Brain microvascular endothelial cell (primary cell): ENCODE results near the gene RCAN2.

Experiments
- DNase-seq: peaks from one replicate; pipeline ENCODE4 v3.0.0-alpha.2; 2020
- H3K27ac ChIP-seq: fragments of 250-450 bp; sonication (Bioruptor Pico); 2 replicates; pipeline ENCODE4 v1.5.1; 2020; ENCODE audit warnings: mild to moderate bottlenecking, moderate library complexity
- H3K27me3 ChIP-seq: fragments of 250-450 bp; sonication (Bioruptor Pico); replicated peaks from 2 replicates; pipeline ENCODE4 v1.5.1; 2020; ENCODE audit warnings: mild to moderate bottlenecking
- H3K36me3 ChIP-seq: fragments of 250-450 bp; sonication (Bioruptor Pico); replicated peaks from 2 replicates; pipeline ENCODE4 v1.5.1; 2020; ENCODE audit warnings: mild to moderate bottlenecking
- H3K4me3 ChIP-seq: 2 replicates; pipeline ENCODE4 v1.5.1; 2011; ENCODE audit warnings: low read depth, mild to moderate bottlenecking, control low read depth, low read length, moderate library complexity
- in situ Hi-C: cut with HindIII; loops from 2 replicates; pipeline ENCODE4 v1.10.0; 2017; ENCODE audit warnings: low sequenced_read_pairs, low pct_ligation_motif_present
- TF ChIP-seq, protein P1 (sequence below): IDR thresholded peaks from 2 replicates; pipeline ENCODE4 v1.5.1; 2011; ENCODE audit warnings: low read depth, mild to moderate bottlenecking, moderate library complexity, low read length, control low read depth, inconsistent platforms; ENCODE audit errors: missing control alignments

Gene RCAN2

DNA sequence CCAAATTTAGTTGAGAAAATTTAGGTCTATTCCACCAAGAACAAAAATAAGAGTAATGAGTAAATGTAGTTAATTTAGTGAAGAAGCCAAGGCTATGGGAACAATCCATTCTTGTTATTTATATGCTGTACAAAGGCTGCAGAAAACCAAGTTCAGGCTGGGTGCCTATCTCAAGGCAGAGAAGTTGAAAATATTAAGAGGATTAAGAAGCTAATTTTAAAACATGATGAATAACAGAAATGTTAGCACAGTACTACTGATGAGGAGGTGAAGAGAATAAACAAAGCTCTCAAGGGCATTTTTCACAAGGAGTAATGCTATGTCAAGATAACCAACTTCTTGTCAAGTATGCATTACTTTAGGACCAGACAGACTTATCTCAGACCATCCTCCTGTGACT, 68.6 kb downstream of the RCAN2 start:
- H3K27me3 ChIP-seq, result no peaks in the 10 kb centered on the region
- TF ChIP-seq, protein P1, sequence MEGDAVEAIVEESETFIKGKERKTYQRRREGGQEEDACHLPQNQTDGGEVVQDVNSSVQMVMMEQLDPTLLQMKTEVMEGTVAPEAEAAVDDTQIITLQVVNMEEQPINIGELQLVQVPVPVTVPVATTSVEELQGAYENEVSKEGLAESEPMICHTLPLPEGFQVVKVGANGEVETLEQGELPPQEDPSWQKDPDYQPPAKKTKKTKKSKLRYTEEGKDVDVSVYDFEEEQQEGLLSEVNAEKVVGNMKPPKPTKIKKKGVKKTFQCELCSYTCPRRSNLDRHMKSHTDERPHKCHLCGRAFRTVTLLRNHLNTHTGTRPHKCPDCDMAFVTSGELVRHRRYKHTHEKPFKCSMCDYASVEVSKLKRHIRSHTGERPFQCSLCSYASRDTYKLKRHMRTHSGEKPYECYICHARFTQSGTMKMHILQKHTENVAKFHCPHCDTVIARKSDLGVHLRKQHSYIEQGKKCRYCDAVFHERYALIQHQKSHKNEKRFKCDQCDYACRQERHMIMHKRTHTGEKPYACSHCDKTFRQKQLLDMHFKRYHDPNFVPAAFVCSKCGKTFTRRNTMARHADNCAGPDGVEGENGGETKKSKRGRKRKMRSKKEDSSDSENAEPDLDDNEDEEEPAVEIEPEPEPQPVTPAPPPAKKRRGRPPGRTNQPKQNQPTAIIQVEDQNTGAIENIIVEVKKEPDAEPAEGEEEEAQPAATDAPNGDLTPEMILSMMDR, result no peak
- no peaks in the 10 kb centered on the region for H3K36me3 ChIP-seq
- H3K27ac ChIP-seq, result no peak overlapping the region
- no peak overlapping the region for H3K4me3 ChIP-seq
- in situ Hi-C loops, result no loop called here
- no peak for DNase-seq

DNA sequence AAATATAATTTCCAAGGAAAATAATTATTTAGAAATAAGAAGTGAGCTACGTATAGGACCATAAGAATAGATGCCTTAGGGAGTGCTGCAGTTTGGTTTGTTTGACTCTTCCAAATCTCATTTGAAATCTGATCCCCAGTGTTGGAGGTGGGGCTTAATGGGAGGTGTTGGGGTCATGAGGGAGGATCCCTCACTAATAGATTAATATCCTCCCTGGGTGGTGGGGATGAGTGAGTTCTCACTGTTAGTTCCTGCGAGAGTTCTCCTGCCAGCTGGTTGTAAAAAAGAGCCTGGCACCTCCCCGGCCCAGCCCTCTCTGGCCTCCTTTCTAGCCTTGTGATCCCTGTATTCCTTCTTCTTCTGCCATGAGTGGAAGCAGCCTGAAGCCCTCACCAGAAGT, 69.3 kb downstream of the RCAN2 start:
- no peak for DNase-seq
- in situ Hi-C loops, result no loop called here
- TF ChIP-seq, protein P1, result no peak
- no peak overlapping the region for H3K4me3 ChIP-seq
- H3K27ac ChIP-seq, result no peak overlapping the region
- H3K36me3 ChIP-seq, result no peaks in the 10 kb centered on the region
- H3K27me3 ChIP-seq, result no peaks in the 10 kb centered on the region

DNA sequence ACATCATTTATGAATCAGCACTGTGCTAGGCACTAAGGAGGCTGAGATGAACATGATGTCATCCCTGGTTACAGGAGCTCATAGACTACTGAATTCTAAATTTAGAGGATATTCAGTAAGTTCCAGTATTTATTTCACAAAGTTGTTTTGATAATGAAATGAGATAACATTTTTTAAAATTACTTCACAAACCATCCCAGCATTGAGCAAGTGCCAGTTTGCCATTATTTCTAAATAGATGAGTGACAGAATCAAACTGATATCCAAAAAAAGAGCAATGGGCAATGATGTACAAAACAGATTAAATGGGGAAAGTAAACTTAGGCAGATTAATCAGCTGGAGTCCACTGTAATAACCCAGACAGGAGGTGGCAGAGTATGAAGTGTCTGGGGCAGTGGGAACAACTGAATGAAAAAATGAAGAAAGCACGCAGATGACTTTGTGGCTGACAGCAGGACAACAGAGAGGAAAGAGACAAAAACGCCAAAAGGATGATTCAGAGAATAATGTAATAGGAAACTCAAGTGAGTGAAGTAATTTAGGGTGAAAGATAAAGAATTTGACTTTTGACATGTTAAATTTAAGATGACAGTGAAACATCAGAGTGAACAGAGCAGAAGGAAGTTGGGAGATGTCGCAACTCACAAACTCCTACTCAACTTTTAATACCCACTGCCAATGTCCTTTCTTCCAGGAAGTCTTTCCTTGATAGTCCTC, 70.2 kb downstream of the RCAN2 start:
- DNase-seq, result peak; percentile 42
- no peaks in the 10 kb centered on the region for H3K36me3 ChIP-seq
- TF ChIP-seq, protein P1, result peak; percentile 20
- H3K27ac ChIP-seq, result no peak overlapping the region
- in situ Hi-C loops, result no loop called here
- H3K4me3 ChIP-seq, result no peak overlapping the region
- H3K27me3 ChIP-seq, result no peaks in the 10 kb centered on the region

DNA sequence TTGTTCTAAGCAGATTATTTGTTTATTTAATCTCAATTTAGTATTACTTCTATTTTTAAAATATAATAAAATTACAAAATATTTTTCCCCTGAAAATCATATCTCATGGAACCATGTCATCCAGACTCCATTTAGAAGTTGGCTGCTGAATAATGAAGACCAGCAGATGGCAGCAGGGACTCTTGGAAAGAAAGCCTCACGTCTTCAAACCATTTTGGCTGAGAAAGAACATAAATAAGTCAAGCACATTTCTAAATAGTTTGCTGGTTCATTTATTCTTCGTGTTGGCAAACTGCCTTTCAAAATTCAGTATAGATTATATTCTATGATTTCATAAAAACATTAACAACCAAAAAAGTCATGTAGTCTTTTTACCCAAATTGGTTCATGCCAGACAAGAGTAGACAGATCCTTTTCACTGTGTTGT, 71.7 kb downstream of the RCAN2 start:
- in situ Hi-C loops, result no loop called here
- no peak overlapping the region for H3K4me3 ChIP-seq
- no peak overlapping the region for H3K27ac ChIP-seq
- DNase-seq, result peak; percentile 71
- no peaks in the 10 kb centered on the region for H3K27me3 ChIP-seq
- no peaks in the 10 kb centered on the region for H3K36me3 ChIP-seq
- TF ChIP-seq, protein P1, result peak; percentile 81

DNA sequence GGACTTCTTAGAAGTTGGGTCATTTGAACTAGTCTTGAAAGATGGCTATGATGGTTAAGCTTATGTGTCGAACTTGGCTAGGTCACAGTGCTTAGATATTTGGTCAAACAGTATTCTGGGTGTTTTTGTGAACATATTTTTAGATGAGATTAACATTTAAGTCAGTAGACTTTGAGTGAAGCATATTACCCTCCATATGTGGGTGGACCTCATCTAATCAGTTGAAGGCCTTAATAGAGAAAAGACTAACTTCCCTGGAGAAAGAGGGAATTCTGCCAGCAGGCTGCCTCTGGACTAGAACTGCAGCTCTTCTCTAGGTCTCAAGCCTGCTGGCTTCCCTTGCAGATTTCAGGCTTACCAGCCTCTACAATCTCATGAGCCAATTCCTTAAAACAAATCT, 76.9 kb downstream of the RCAN2 start:
- Histone ChIP-seq H3K27me3 (no peaks in the 10 kb centered on the region), H3K27ac (no peak overlapping the region), H3K4me3 (no peak overlapping the region), H3K36me3 (no peaks in the 10 kb centered on the region)
- in situ Hi-C loops, result no loop called here
- no peak for DNase-seq
- TF ChIP-seq, protein P1, result no peak

DNA sequence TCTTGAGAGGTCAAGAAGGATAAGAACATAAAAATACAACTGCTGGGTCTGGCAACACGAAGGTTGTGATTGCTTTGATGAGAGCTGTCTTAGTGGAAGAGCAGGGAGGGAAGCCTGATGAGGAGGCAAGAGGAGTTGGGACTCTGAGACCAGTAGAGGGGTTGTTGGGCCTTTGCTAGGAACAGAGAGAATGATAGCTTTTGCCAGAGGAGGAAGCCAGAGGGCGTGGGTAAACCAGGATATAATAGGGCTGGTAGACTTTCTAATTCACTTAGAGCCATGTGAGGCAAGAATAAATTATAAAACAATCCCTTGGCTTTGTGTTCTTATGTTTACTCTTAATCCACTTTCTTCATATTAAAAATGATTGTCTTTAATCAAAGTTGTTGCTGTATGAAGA, 78.6 kb downstream of the RCAN2 start:
- TF ChIP-seq, protein P1, result no peak
- no peaks in the 10 kb centered on the region for H3K27me3 ChIP-seq
- no peaks in the 10 kb centered on the region for H3K36me3 ChIP-seq
- in situ Hi-C loops, result no loop called here
- DNase-seq, result no peak
- H3K27ac ChIP-seq, result no peak overlapping the region
- no peak overlapping the region for H3K4me3 ChIP-seq
